ENCODE measurements around the gene WWTR1.

The WWTR1 gene

GRCh38 chr3:149620291-149621020 lies 37.4 kb downstream of the WWTR1 start:
- DNase-seq = no peak

GRCh38 chr3:149619136-149619535 lies 38.7 kb downstream of the WWTR1 start:
- no peak for DNase-seq

GRCh38 chr3:149618151-149619123 lies 39.4 kb downstream of the WWTR1 start:
- DNase-seq = no peak

GRCh38 chr3:149615731-149616221 lies 42.0 kb downstream of the WWTR1 start:
- no peak for DNase-seq

- DNase-seq = no peak
These were observed 43.8 kb downstream of the WWTR1 start for GRCh38 chr3:149613988-149614387.

GRCh38 chr3:149612456-149612855 lies 45.4 kb downstream of the WWTR1 start:
- no peak for DNase-seq

GRCh38 chr3:149611149-149611548 lies 46.7 kb downstream of the WWTR1 start:
- DNase-seq = no peak

GRCh38 chr3:149610351-149611105 lies 47.3 kb downstream of the WWTR1 start:
- no peak for DNase-seq

GRCh38 chr3:149609595-149609994 lies 48.2 kb downstream of the WWTR1 start:
- no peak for DNase-seq

- no peak for DNase-seq
These were observed 48.8 kb downstream of the WWTR1 start for GRCh38 chr3:149608987-149609386.

GRCh38 chr3:149605902-149606301 lies 51.9 kb downstream of the WWTR1 start:
- DNase-seq = peak; percentile 21

GRCh38 chr3:149604125-149604875 lies 53.5 kb downstream of the WWTR1 start:
- peak; percentile 65 for DNase-seq

- DNase-seq = no peak
These were observed 54.4 kb downstream of the WWTR1 start for GRCh38 chr3:149603126-149604074.

GRCh38 chr3:149600634-149601033 lies 57.2 kb downstream of the WWTR1 start:
- no peak for DNase-seq

GRCh38 chr3:149599236-149599635 lies 58.6 kb downstream of the WWTR1 start:
- DNase-seq = no peak

- no peak for DNase-seq
These were observed 61.6 kb downstream of the WWTR1 start for GRCh38 chr3:149596134-149596770.

GRCh38 chr3:149593418-149594160 lies 64.2 kb downstream of the WWTR1 start:
- DNase-seq = no peak

GRCh38 chr3:149592758-149593240 lies 65.0 kb downstream of the WWTR1 start:
- DNase-seq = no peak

GRCh38 chr3:149590691-149591441 lies 67.0 kb downstream of the WWTR1 start:
- DNase-seq = no peak

Data from NCI-H82 (cell line).